ENCODE measurements around the gene ATP8A1. TPM values are rescaled to one million over a fixed set of nuclear protein-coding genes. Genes with fewer than 3 reads are reported as not detected.

ATP8A1 gene
- total and polyA plus RNA-seq, 9 donors = 5.0 to 10.4 (median 8.6) TPM

DNA sequence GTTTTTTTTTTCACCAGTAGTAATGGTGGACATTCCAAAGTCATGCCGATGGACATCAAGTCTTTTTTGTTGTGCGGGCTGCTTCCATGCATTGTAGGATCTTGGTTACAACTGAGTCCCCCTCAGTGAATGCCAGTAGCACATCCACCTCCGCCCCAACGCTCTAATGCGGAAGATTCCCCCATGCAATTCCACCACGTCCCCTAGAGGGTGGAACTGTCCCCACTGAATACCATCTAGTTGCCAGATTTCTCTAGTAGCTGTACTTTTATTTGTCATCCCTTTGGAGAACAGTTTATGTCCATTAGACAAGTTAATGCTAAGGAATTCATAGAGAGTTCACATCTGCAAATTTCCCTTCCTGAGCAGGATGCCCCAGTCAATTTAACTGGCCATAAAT, 252.9 kb downstream of the ATP8A1 start:
- H3K4me1 ChIP-seq (ENCODE audit: control insufficient read depth, insufficient read depth, low read length) = peaks cover 9% of the 10 kb centered on the region
- no peaks in the 10 kb centered on the region for H3K36me3 ChIP-seq (ENCODE audit: control insufficient read depth, insufficient read depth, low read length)
- H3K9me3 ChIP-seq (replicated peaks; ENCODE audit: control insufficient read depth, low read depth, low read length) = no peaks in the 10 kb centered on the region
- no peak for DNase-seq
- WGBS (ENCODE audit: insufficient coverage) = 89% methylated on average over 5 of the region's 6 CpGs
- no peak overlapping the region for H3K27ac ChIP-seq (ENCODE audit: low read length)
- no peak overlapping the region for H3K4me3 ChIP-seq (ENCODE audit: low read length)
- H3K27me3 ChIP-seq (ENCODE audit: control insufficient read depth, insufficient read depth, low read length) = peaks cover 28% of the 10 kb centered on the region

DNA sequence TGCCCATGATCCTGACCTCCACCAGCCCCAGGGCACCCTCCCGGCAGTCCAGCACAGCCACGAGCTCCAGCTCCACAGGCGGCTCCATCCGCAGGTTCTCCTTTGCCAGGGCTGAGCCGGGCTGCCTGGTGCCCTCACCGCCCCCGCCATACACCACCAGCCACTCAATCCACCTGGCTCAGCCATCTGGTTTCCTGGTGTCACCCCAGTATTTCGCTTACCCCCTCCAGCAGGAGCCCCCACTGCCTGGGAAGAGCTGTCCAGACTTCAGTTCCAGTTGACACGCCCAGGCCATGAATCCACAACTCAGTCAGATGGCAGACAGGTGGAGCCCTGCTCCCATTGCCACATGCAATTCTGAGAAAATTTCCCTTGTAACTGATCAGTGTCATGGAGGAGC, 255.7 kb downstream of the ATP8A1 start:
- Histone ChIP-seq H3K4me1 (ENCODE audit: control insufficient read depth, insufficient read depth, low read length) (peaks cover 32% of the 10 kb centered on the region), H3K36me3 (ENCODE audit: control insufficient read depth, insufficient read depth, low read length) (no peaks in the 10 kb centered on the region), H3K4me3 (ENCODE audit: low read length) (no peak overlapping the region), H3K27me3 (ENCODE audit: control insufficient read depth, insufficient read depth, low read length) (peaks cover 56% of the 10 kb centered on the region), H3K27ac (ENCODE audit: low read length) (no peak overlapping the region), H3K9me3 (replicated peaks; ENCODE audit: control insufficient read depth, low read depth, low read length) (no peaks in the 10 kb centered on the region)
- 80% methylated on average over 9 of the region's 9 CpGs for WGBS (ENCODE audit: insufficient coverage)
- peak; percentile 9 for DNase-seq

DNA sequence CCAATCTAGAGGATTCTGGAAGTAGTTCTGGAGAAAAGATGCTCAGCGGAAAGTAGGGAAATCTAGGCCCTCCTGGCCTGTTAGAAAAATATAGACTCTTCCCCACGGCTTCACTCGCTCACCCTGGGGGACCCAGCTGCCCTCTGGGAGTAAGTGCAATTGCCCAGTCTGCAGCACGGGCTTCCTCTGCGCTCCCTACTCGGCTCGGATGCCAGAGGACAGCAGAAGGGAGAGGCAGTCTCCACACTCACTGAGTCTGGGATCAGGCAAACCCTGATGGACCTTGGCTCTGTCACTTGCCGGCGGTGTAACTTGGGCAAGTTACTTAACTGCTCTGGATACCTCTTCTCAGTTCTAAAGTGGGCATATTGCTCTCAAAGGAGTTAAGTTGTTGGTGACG, 257.5 kb downstream of the ATP8A1 start:
- Histone ChIP-seq H3K4me3 (ENCODE audit: low read length) (peak overlapping the region; percentile 7), H3K36me3 (ENCODE audit: control insufficient read depth, insufficient read depth, low read length) (no peaks in the 10 kb centered on the region), H3K27ac (ENCODE audit: low read length) (no peak overlapping the region), H3K9me3 (replicated peaks; ENCODE audit: control insufficient read depth, low read depth, low read length) (no peaks in the 10 kb centered on the region), H3K4me1 (ENCODE audit: control insufficient read depth, insufficient read depth, low read length) (peaks cover 32% of the 10 kb centered on the region), H3K27me3 (ENCODE audit: control insufficient read depth, insufficient read depth, low read length) (peaks cover 62% of the 10 kb centered on the region)
- DNase-seq = no peak
- 34% methylated on average over 4 of the region's 10 CpGs for WGBS (ENCODE audit: insufficient coverage)

DNA sequence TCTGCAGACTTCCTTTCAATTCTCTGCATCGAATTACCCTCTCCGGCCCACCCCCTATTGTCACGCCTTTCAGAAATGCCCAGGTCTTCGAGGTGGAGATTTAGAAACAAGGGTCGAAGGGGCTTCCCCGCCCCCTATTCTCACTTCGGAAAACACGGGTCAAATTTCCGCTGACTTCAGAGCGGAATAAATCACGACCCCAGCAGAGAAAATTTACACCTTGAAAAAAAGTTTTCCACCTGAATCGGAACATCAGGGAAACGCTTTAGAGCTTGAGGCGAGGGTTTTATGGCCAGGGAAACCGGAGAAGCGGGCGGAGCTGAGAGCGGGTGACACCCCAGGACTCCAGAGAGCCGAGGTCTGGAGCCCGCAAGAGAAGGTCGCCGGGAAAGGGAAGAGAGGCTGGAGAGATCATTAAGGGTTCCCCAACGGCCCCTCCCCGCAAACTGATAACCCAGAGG, 258.0 kb downstream of the ATP8A1 start:
- H3K9me3 ChIP-seq (replicated peaks; ENCODE audit: control insufficient read depth, low read depth, low read length) = no peaks in the 10 kb centered on the region
- H3K4me1 ChIP-seq (ENCODE audit: control insufficient read depth, insufficient read depth, low read length) = peaks cover 32% of the 10 kb centered on the region
- H3K27ac ChIP-seq (ENCODE audit: low read length) = no peak overlapping the region
- 0% methylated on average over 6 of the region's 24 CpGs for WGBS (ENCODE audit: insufficient coverage)
- peak; percentile 47 for DNase-seq
- H3K27me3 ChIP-seq (ENCODE audit: control insufficient read depth, insufficient read depth, low read length) = peaks cover 65% of the 10 kb centered on the region
- H3K4me3 ChIP-seq (ENCODE audit: low read length) = peak overlapping the region; percentile 54
- H3K36me3 ChIP-seq (ENCODE audit: control insufficient read depth, insufficient read depth, low read length) = no peaks in the 10 kb centered on the region

- under 1% methylated on average over 57 of the region's 60 CpGs for WGBS (ENCODE audit: insufficient coverage)
- Histone ChIP-seq H3K27me3 (ENCODE audit: control insufficient read depth, insufficient read depth, low read length) (peaks cover 66% of the 10 kb centered on the region), H3K4me1 (ENCODE audit: control insufficient read depth, insufficient read depth, low read length) (peaks cover 32% of the 10 kb centered on the region), H3K9me3 (replicated peaks; ENCODE audit: control insufficient read depth, low read depth, low read length) (no peaks in the 10 kb centered on the region), H3K4me3 (ENCODE audit: low read length) (peak overlapping the region; percentile 54), H3K27ac (ENCODE audit: low read length) (no peak overlapping the region), H3K36me3 (ENCODE audit: control insufficient read depth, insufficient read depth, low read length) (no peaks in the 10 kb centered on the region)
- no peak for DNase-seq
Observed at GRCh38 chr4:42398171-42398870, 258.6 kb downstream of the ATP8A1 start.

GRCh38 chr4:42397635-42398170, 259.2 kb downstream of the ATP8A1 start:
- WGBS (ENCODE audit: insufficient coverage) = under 1% methylated on average over 52 of the region's 52 CpGs

DNA sequence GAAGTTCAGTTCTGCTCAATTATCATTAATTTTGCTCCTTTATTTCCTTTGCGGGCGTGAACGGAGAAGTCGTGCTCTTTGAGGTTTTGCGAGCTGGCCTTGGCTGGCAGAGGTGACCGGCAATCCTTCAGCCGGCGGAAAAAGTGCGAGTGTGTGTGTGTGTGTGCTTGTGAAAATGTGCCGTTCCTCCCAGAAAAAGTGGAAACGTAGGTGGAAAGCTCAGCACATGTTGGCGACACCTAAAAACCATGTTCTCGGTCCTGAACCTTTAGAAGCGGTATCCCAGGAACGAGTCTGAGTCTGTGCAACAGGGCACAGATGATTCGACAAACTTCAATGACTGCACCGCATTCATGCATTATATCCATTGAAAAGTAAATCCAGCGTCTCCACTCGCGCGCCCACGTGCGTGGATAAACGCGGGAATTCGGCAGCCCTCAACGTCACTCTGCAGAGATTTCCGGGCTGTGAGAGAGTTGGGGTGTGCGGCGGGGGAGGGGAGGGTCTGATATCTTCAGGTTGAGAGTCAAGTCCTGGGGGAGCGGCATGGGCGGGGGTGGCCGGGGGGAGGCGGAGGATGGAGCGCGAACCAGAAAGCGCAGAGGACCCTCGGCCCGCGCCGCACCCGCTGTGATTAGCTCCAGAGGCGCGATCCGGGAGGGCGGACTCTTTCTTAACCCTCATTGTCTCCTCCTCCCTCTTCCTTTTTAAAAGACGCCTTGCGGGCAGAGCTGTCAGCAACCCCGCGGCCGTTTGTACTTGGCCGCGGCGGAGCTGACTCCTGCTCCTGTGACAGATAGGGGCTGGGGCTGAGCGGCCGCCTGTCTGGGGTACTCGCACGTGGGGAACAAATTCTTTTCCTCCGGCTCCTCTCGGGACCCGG, 259.9 kb downstream of the ATP8A1 start, which contains the start of gene SHISA3:
Gene SHISA3, plus strand, starts transcription at position 737 of the 883 bp plus-strand sequence. CDS start 569 bp downstream, outside the sequence.
- Histone ChIP-seq H3K36me3 (ENCODE audit: control insufficient read depth, insufficient read depth, low read length) (no peaks in the 10 kb centered on the region), H3K9me3 (replicated peaks; ENCODE audit: control insufficient read depth, low read depth, low read length) (no peaks in the 10 kb centered on the region), H3K27me3 (ENCODE audit: control insufficient read depth, insufficient read depth, low read length) (peaks cover 61% of the 10 kb centered on the region), H3K4me3 (ENCODE audit: low read length) (peak within 1 kb of the TSS; percentile 54), H3K27ac (ENCODE audit: low read length) (no peak within 1 kb of the TSS), H3K4me1 (ENCODE audit: control insufficient read depth, insufficient read depth, low read length) (peaks cover 32% of the 10 kb centered on the region)
- 6% methylated on average over 50 of the region's 61 CpGs for WGBS (ENCODE audit: insufficient coverage)
- DNase-seq = peak; percentile 56

More at GRCh38 chr4:42397635-42398170, 259.2 kb downstream of the ATP8A1 start:
- Histone ChIP-seq H3K27me3 (ENCODE audit: control insufficient read depth, insufficient read depth, low read length) (peaks cover 64% of the 10 kb centered on the region), H3K9me3 (replicated peaks; ENCODE audit: control insufficient read depth, low read depth, low read length) (no peaks in the 10 kb centered on the region), H3K4me1 (ENCODE audit: control insufficient read depth, insufficient read depth, low read length) (peaks cover 32% of the 10 kb centered on the region), H3K27ac (ENCODE audit: low read length) (no peak overlapping the region), H3K36me3 (ENCODE audit: control insufficient read depth, insufficient read depth, low read length) (no peaks in the 10 kb centered on the region), H3K4me3 (ENCODE audit: low read length) (peak overlapping the region; percentile 54)
- DNase-seq = peak; percentile 33

- no peak overlapping the region for H3K4me3 ChIP-seq (ENCODE audit: low read length)
- no peaks in the 10 kb centered on the region for H3K9me3 ChIP-seq (replicated peaks; ENCODE audit: control insufficient read depth, low read depth, low read length)
- no peak for DNase-seq
- H3K27me3 ChIP-seq (ENCODE audit: control insufficient read depth, insufficient read depth, low read length) = peaks cover 61% of the 10 kb centered on the region
- H3K36me3 ChIP-seq (ENCODE audit: control insufficient read depth, insufficient read depth, low read length) = no peaks in the 10 kb centered on the region
- H3K27ac ChIP-seq (ENCODE audit: low read length) = no peak overlapping the region
- WGBS (ENCODE audit: insufficient coverage) = 71% methylated on average over 17 of the region's 17 CpGs
- H3K4me1 ChIP-seq (ENCODE audit: control insufficient read depth, insufficient read depth, low read length) = peaks cover 32% of the 10 kb centered on the region
Observed at GRCh38 chr4:42396361-42396751, 260.5 kb downstream of the ATP8A1 start.

DNA sequence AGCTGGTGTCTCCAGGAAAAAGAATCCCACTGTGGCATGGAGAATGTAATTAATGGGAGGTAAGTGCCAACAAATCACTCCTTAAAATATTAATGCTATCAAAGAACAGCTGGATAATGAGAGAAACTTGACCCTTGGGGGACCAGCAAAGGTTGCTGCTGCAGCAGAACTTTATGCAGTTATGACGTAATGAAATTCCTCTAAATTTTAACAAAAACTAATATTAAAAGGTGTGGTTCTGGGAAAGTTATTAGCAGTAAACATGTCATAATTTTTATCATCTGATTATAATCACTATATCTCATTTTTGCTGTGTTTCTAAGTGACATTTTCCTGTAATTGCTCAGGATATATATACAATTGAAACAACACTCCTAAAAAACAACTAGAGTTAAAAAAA, 261.3 kb downstream of the ATP8A1 start:
- H3K9me3 ChIP-seq (replicated peaks; ENCODE audit: control insufficient read depth, low read depth, low read length) = no peaks in the 10 kb centered on the region
- peaks cover 54% of the 10 kb centered on the region for H3K27me3 ChIP-seq (ENCODE audit: control insufficient read depth, insufficient read depth, low read length)
- no peaks in the 10 kb centered on the region for H3K36me3 ChIP-seq (ENCODE audit: control insufficient read depth, insufficient read depth, low read length)
- no peak overlapping the region for H3K4me3 ChIP-seq (ENCODE audit: low read length)
- WGBS (ENCODE audit: insufficient coverage) = no CpG with 5 or more reads among the region's 1 CpG
- no peak overlapping the region for H3K27ac ChIP-seq (ENCODE audit: low read length)
- DNase-seq = no peak
- H3K4me1 ChIP-seq (ENCODE audit: control insufficient read depth, insufficient read depth, low read length) = peaks cover 27% of the 10 kb centered on the region

- WGBS (ENCODE audit: insufficient coverage) = 75% methylated on average over 3 of the region's 4 CpGs
- Histone ChIP-seq H3K27ac (ENCODE audit: low read length) (no peak overlapping the region), H3K36me3 (ENCODE audit: control insufficient read depth, insufficient read depth, low read length) (no peaks in the 10 kb centered on the region), H3K9me3 (replicated peaks; ENCODE audit: control insufficient read depth, low read depth, low read length) (no peaks in the 10 kb centered on the region), H3K4me1 (ENCODE audit: control insufficient read depth, insufficient read depth, low read length) (peaks cover 9% of the 10 kb centered on the region), H3K4me3 (ENCODE audit: low read length) (no peak overlapping the region), H3K27me3 (ENCODE audit: control insufficient read depth, insufficient read depth, low read length) (peaks cover 22% of the 10 kb centered on the region)
- no peak for DNase-seq
Observed at GRCh38 chr4:42392436-42392835, 264.5 kb downstream of the ATP8A1 start.
